Esophagus muscularis mucosa (tissue), 3 donors: Measurements from ENCODE around the gene UHMK1.
"Not testable (repeated sequence)": the region's sequence is repeated elsewhere in the genome, so short reads cannot be mapped to it uniquely, and the experiment has no call there.

Source experiments
- POLR2AphosphoS5 ChIP-seq, 2 donors: sonication (generic); formaldehyde crosslinking; IDR thresholded peaks; one replicate each; pipeline ENCODE4 v1.6.1; 2017; ENCODE audit warnings: antibody characterized with exemption in 2 of 2
- TF ChIP-seq, protein P1 (sequence below), 3 experiments: fragments of 200-600 bp in 2 of 3; fragments of 450-650 bp in 1 of 3; sonication (generic) in 2 of 3; IDR thresholded peaks; one replicate each; pipeline ENCODE4 v1.5.1; 2017 to 2019; ENCODE audit warnings: antibody characterized with exemption in 3 of 3, mild to moderate bottlenecking in 2 of 3, moderate library complexity in 1 of 3

DNA sequence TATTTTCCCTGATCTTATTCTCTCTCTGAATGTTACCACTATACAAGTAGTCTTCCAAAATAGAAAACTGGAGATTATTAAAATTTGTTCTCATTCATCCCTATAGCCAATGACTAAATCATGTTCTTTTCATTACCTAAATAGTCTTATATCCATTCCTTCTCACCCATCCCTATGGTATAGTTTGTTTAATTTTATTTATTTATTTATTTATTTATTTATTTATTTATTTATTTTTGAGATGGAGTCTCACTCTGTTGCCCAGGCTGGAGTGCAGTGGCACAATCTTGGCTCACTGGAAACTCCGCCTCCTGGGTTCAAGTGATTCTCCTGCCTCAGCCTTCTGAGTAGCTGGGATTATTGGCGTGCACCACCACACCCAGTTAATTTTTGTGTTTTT is 35.2 kb upstream of the UHMK1 start:
- not testable (repeated sequence) for TF ChIP-seq POLR2AphosphoS5 (IDR thresholded peaks at IDR 0.05)
- TF ChIP-seq, protein P1, sequence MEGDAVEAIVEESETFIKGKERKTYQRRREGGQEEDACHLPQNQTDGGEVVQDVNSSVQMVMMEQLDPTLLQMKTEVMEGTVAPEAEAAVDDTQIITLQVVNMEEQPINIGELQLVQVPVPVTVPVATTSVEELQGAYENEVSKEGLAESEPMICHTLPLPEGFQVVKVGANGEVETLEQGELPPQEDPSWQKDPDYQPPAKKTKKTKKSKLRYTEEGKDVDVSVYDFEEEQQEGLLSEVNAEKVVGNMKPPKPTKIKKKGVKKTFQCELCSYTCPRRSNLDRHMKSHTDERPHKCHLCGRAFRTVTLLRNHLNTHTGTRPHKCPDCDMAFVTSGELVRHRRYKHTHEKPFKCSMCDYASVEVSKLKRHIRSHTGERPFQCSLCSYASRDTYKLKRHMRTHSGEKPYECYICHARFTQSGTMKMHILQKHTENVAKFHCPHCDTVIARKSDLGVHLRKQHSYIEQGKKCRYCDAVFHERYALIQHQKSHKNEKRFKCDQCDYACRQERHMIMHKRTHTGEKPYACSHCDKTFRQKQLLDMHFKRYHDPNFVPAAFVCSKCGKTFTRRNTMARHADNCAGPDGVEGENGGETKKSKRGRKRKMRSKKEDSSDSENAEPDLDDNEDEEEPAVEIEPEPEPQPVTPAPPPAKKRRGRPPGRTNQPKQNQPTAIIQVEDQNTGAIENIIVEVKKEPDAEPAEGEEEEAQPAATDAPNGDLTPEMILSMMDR (IDR thresholded peaks at IDR 0.05): not testable (repeated sequence)
